Endodermal cell (in vitro differentiated cells): Measurements from ENCODE around the gene COX7B2. TPM values are rescaled to one million over a fixed set of nuclear protein-coding genes. Genes with fewer than 3 reads are reported as not detected.

ENCODE experiments used
- DNase-seq: peaks from one replicate; pipeline ENCODE4 v3.0.0-alpha.2; 2017
- H3K27ac ChIP-seq: 2 replicates; pipeline ENCODE4 v1.5.1; 2013; ENCODE audit warnings: mild to moderate bottlenecking, low read depth, low read length, moderate library complexity
- H3K27me3 ChIP-seq: 2 replicates; pipeline ENCODE4 v1.6.1; 2013; ENCODE audit warnings: mild to moderate bottlenecking, low read length, moderate library complexity; ENCODE audit not compliant: insufficient read depth, control insufficient read depth, poor library complexity, severe bottlenecking
- H3K36me3 ChIP-seq: 2 replicates; pipeline ENCODE4 v1.7.0; 2013; ENCODE audit warnings: mild to moderate bottlenecking, low read length, moderate library complexity; ENCODE audit not compliant: control insufficient read depth, insufficient read depth
- H3K4me1 ChIP-seq: one replicate; pipeline ENCODE4 v1.7.0; 2013; ENCODE audit warnings: low read length; ENCODE audit not compliant: control insufficient read depth, insufficient read depth
- H3K4me3 ChIP-seq: 2 replicates; pipeline ENCODE4 v1.5.1; 2013; ENCODE audit warnings: mild to moderate bottlenecking, low read length, moderate library complexity
- H3K9ac ChIP-seq: 2 replicates; pipeline ENCODE4 v1.6.1; 2013; ENCODE audit warnings: mild to moderate bottlenecking, low read length, moderate library complexity; ENCODE audit not compliant: poor library complexity, severe bottlenecking; ENCODE audit errors: extremely low read depth
- H3K9me3 ChIP-seq: 2 replicates; pipeline ENCODE4 v1.6.1; 2013; ENCODE audit warnings: mild to moderate bottlenecking, low read length, moderate library complexity; ENCODE audit not compliant: control insufficient read depth
- H3K27ac Mint-ChIP-seq: 2 replicates; pipeline ENCODE4 v1.8.0; 2020; ENCODE audit warnings: mixed read lengths
- H3K27me3 Mint-ChIP-seq: 2 replicates; pipeline ENCODE4 v1.8.0; 2021; ENCODE audit warnings: mild to moderate bottlenecking, mixed read lengths; ENCODE audit not compliant: insufficient read depth
- H3K36me3 Mint-ChIP-seq: 2 replicates; pipeline ENCODE4 v1.8.0; 2020; ENCODE audit warnings: low read depth, mixed read lengths
- H3K4me1 Mint-ChIP-seq: 2 replicates; pipeline ENCODE4 v1.8.0; 2020; ENCODE audit warnings: mixed read lengths
- H3K4me3 Mint-ChIP-seq: 2 replicates; pipeline ENCODE4 v1.8.0; 2020; ENCODE audit warnings: mild to moderate bottlenecking, moderate library complexity, mixed read lengths
- H3K9me3 Mint-ChIP-seq: 2 replicates; pipeline ENCODE4 v1.8.0; 2020; ENCODE audit warnings: mild to moderate bottlenecking, mixed read lengths
- CTCF ChIP-seq: fragments of 200-600 bp; sonication (generic); conservative IDR thresholded peaks from 2 replicates; pipeline ENCODE4 v1.5.0; 2021; ENCODE audit warnings: antibody characterized with exemption, mild to moderate bottlenecking
- WGBS, 2 experiments: methylation state at CpG; one replicate each; pipeline versions ENCODE4 v1.1.5 to v1.1.7; 2013; ENCODE audit warnings: missing lambda C conversion rate in 2 of 2, mixed read lengths in 1 of 2; ENCODE audit not compliant: insufficient coverage in 1 of 2, insufficient read length in 1 of 2; 5-methylcytosine and 5-hydroxymethylcytosine counted together
- total RNA-seq, 2 donors: library from RNA; stranded (reverse); fragmentation: NEBNext Ultra II Directional in 1 of 2; extraction: Animal tissue kit (Norgen Biotek cat#: 25700) in 1 of 2; gene quantifications; 2 replicates in 1 of 2; 3 replicates in 1 of 2; pipeline ENCODE4 v1.2.1, GENCODE V29; 2021

COX7B2 gene
- total RNA-seq, 2 donors from 2014 or later: not detected

GRCh38 chr4:46874811-46875210 lies 34.2 kb downstream of the COX7B2 start:
- H3K9ac ChIP-seq: no peak overlapping the region
- DNase-seq: no peak
- Mint-ChIP-seq H3K27me3 (no peaks in the 10 kb centered on the region), H3K9me3 (peaks cover 3% of the 10 kb centered on the region), H3K4me3 (no peak overlapping the region), H3K27ac (no peak overlapping the region), H3K36me3 (no peaks in the 10 kb centered on the region), H3K4me1 (no peaks in the 10 kb centered on the region)
- TF ChIP-seq CTCF: no peak
- no peak overlapping the region for H3K4me3 ChIP-seq
- H3K36me3 ChIP-seq: no peaks in the 10 kb centered on the region
- no peaks in the 10 kb centered on the region for H3K27me3 ChIP-seq
- no peak overlapping the region for H3K27ac ChIP-seq
- H3K9me3 ChIP-seq: no peaks in the 10 kb centered on the region
- 100% methylated on average over 1 of the region's 1 CpG; no CpG with 5 or more reads in 1 of the 2 experiments for WGBS, 2 experiments
- H3K4me1 ChIP-seq: no peaks in the 10 kb centered on the region

- no peak for DNase-seq
- H3K9me3 ChIP-seq: no peaks in the 10 kb centered on the region
- H3K9me3 Mint-ChIP-seq: peaks cover 3% of the 10 kb centered on the region
Observed at GRCh38 chr4:46870411-46870810, 38.6 kb downstream of the COX7B2 start.

GRCh38 chr4:46856333-46856732 lies 52.7 kb downstream of the COX7B2 start:
- Histone ChIP-seq H3K27ac (no peak overlapping the region), H3K4me1 (no peaks in the 10 kb centered on the region), H3K9me3 (no peaks in the 10 kb centered on the region), H3K27me3 (no peaks in the 10 kb centered on the region), H3K36me3 (no peaks in the 10 kb centered on the region), H3K9ac (no peak overlapping the region), H3K4me3 (no peak overlapping the region)
- Mint-ChIP-seq H3K9me3 (no peaks in the 10 kb centered on the region), H3K4me1 (no peaks in the 10 kb centered on the region), H3K27ac (no peak overlapping the region), H3K36me3 (no peaks in the 10 kb centered on the region), H3K27me3 (no peaks in the 10 kb centered on the region), H3K4me3 (no peak overlapping the region)
- no peak for DNase-seq
- TF ChIP-seq CTCF: no peak

More at GRCh38 chr4:46870411-46870810, 38.6 kb downstream of the COX7B2 start:
- Histone ChIP-seq H3K9ac (no peak overlapping the region), H3K4me3 (no peak overlapping the region), H3K36me3 (no peaks in the 10 kb centered on the region), H3K4me1 (no peaks in the 10 kb centered on the region), H3K27me3 (no peaks in the 10 kb centered on the region), H3K27ac (no peak overlapping the region)
- Mint-ChIP-seq H3K27me3 (no peaks in the 10 kb centered on the region), H3K27ac (no peak overlapping the region), H3K36me3 (no peaks in the 10 kb centered on the region), H3K4me3 (no peak overlapping the region), H3K4me1 (peaks cover 5% of the 10 kb centered on the region)
- TF ChIP-seq CTCF: no peak
- 67 to 91% methylated on average over 1 to 2 of the region's 2 CpGs for WGBS, 2 experiments
